Mesenchymal stem cell (in vitro differentiated cells and primary cell): ENCODE results near the gene MIEN1.

Experiments used
- DNase-seq: peaks from one replicate; pipeline ENCODE4 v3.0.0-alpha.2; 2013
- H2AFZ ChIP-seq: one replicate; pipeline ENCODE4 v1.6.1; 2013; ENCODE audit warnings: low read depth, mild to moderate bottlenecking, control low read depth, inconsistent platforms, low read length, moderate library complexity
- H2AK5ac ChIP-seq: 2 replicates; pipeline ENCODE4 v1.6.1; 2013; ENCODE audit warnings: low read length, moderate library complexity, mild to moderate bottlenecking, inconsistent platforms; ENCODE audit not compliant: severe bottlenecking
- H2BK120ac ChIP-seq: one replicate; pipeline ENCODE4 v1.6.1; 2013; ENCODE audit warnings: low read depth, mild to moderate bottlenecking, inconsistent platforms, low read length, moderate library complexity
- H2BK12ac ChIP-seq, 2 experiments: one replicate each; pipeline ENCODE4 v1.6.1; 2013; ENCODE audit warnings: inconsistent platforms in 2 of 2, low read length in 2 of 2, mild to moderate bottlenecking in 2 of 2, moderate library complexity in 2 of 2, control low read depth in 1 of 2
- H2BK15ac ChIP-seq: one replicate; pipeline ENCODE4 v1.6.1; 2013; ENCODE audit warnings: mild to moderate bottlenecking, low read depth, inconsistent platforms; ENCODE audit not compliant: poor library complexity, severe bottlenecking
- H2BK5ac ChIP-seq: 2 replicates; pipeline ENCODE4 v1.6.1; 2013; ENCODE audit warnings: low read depth, mild to moderate bottlenecking, low read length, control low read depth, inconsistent platforms; ENCODE audit not compliant: poor library complexity, severe bottlenecking
- H3K14ac ChIP-seq, 2 experiments: one replicate each; pipeline ENCODE4 v1.6.1; 2013; ENCODE audit warnings: inconsistent platforms in 2 of 2, low read length in 2 of 2, control low read depth in 1 of 2, mild to moderate bottlenecking in 1 of 2, moderate library complexity in 1 of 2
- H3K18ac ChIP-seq, 2 experiments: one replicate each; pipeline ENCODE4 v1.6.1; 2013; ENCODE audit warnings: inconsistent platforms in 2 of 2, low read length in 2 of 2, control low read depth in 1 of 2, low read depth in 1 of 2, mild to moderate bottlenecking in 1 of 2
- H3K23ac ChIP-seq, 2 experiments: one replicate each; pipeline ENCODE4 v1.6.1; 2013; ENCODE audit warnings: inconsistent platforms in 2 of 2, low read length in 2 of 2, mild to moderate bottlenecking in 2 of 2, moderate library complexity in 2 of 2, control low read depth in 1 of 2
- H3K27ac ChIP-seq: 2 replicates; pipeline ENCODE4 v1.5.1; 2013; ENCODE audit warnings: mild to moderate bottlenecking, moderate library complexity, low read length, control low read depth, inconsistent platforms; ENCODE audit not compliant: poor library complexity, severe bottlenecking
- H3K27me3 ChIP-seq, 2 experiments: 2 replicates each; pipeline versions ENCODE4 v1.6.1 to v1.7.0; 2013; ENCODE audit warnings: low read length in 2 of 2, mild to moderate bottlenecking in 2 of 2, moderate library complexity in 2 of 2, control low read depth in 1 of 2, inconsistent platforms in 1 of 2; ENCODE audit not compliant: control insufficient read depth in 1 of 2, insufficient read depth in 1 of 2
- H3K36me3 ChIP-seq, 2 experiments: 2 replicates each; pipeline versions ENCODE4 v1.6.1 to v1.7.0; 2013; ENCODE audit warnings: low read length in 2 of 2, control low read depth in 1 of 2, inconsistent platforms in 1 of 2, low read depth in 1 of 2, mild to moderate bottlenecking in 1 of 2; ENCODE audit not compliant: insufficient read depth in 2 of 2, control insufficient read depth in 1 of 2
- H3K4ac ChIP-seq, 2 experiments: one replicate each; pipeline ENCODE4 v1.6.1; 2013; ENCODE audit warnings: inconsistent platforms in 2 of 2, low read length in 2 of 2, mild to moderate bottlenecking in 2 of 2, moderate library complexity in 2 of 2, control low read depth in 1 of 2, low read depth in 1 of 2
- H3K4me1 ChIP-seq: 2 replicates; pipeline ENCODE4 v1.6.1; 2013; ENCODE audit warnings: low read depth, low read length, control low read depth; ENCODE audit not compliant: control insufficient read depth, insufficient read depth
- H3K4me2 ChIP-seq: 2 replicates; pipeline ENCODE4 v1.6.1; 2013; ENCODE audit warnings: low read length, mild to moderate bottlenecking, inconsistent platforms; ENCODE audit not compliant: poor library complexity, severe bottlenecking
- H3K4me3 ChIP-seq, 2 experiments: 2 replicates each; pipeline versions ENCODE4 v1.5.1 to v1.7.0; 2013; ENCODE audit warnings: low read length in 2 of 2, mild to moderate bottlenecking in 2 of 2, control low read depth in 1 of 2, low read depth in 1 of 2; ENCODE audit not compliant: insufficient read depth in 1 of 2
- H3K79me1 ChIP-seq: replicated peaks from 2 replicates; pipeline ENCODE4 v1.6.1; 2013; ENCODE audit warnings: mild to moderate bottlenecking, control low read depth, low read length, inconsistent platforms; ENCODE audit not compliant: poor library complexity, severe bottlenecking
- H3K9ac ChIP-seq: 2 replicates; pipeline ENCODE4 v1.7.0; 2013; ENCODE audit warnings: mild to moderate bottlenecking, low read length, moderate library complexity
- H3K9me3 ChIP-seq: 2 replicates; pipeline ENCODE4 v1.7.0; 2013; ENCODE audit warnings: mild to moderate bottlenecking, low read length; ENCODE audit not compliant: control insufficient read depth
- H4K8ac ChIP-seq: one replicate; pipeline ENCODE4 v1.6.1; 2013; ENCODE audit warnings: inconsistent platforms, mild to moderate bottlenecking, low read length, moderate library complexity
- H4K91ac ChIP-seq: one replicate; pipeline ENCODE4 v1.6.1; 2013; ENCODE audit warnings: mild to moderate bottlenecking, low read length, inconsistent platforms
- WGBS: methylation state at CpG from one replicate; pipeline ENCODE4 v1.1.7; 2013; ENCODE audit warnings: mixed read lengths; 5-methylcytosine and 5-hydroxymethylcytosine counted together

Gene MIEN1

DNA sequence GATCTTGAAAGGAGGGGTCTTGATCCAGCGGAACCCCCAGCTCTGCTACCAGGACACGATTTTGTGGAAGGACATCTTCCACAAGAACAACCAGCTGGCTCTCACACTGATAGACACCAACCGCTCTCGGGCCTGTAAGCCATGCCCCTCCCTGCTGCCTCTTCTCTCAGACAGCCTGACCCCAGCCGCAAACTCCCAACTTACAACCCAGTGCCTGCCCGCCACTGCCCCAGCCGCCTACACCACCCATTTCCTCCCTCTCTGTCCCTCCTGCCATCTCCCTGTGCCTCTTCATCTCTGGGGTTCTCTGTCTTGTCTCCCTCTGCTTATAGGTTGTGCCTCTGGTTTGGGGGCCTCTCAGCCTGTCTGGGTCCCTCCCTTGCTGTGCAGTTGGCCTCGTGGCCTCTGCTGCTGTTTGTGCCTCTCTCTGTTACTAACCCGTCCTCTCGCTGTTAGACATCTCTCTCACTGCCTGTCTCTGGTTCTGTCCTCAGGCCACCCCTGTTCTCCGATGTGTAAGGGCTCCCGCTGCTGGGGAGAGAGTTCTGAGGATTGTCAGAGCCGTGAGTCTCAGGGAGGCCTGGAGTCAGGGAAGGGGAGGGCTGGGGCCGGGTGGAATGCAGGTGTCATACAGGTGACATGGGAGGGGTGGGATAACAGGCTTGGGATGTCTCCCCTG lies 20.9 kb downstream of the MIEN1 start:
- Histone ChIP-seq H3K4me3 (no peak overlapping the region), H3K9me3 (no peaks in the 10 kb centered on the region), H2BK12ac (no peak overlapping the region), H3K36me3 (peaks cover 55 to 85% of the 10 kb centered on the region in 2 experiments), H2AFZ (no peak overlapping the region), H2BK15ac (no peak overlapping the region), H3K79me1 (peaks cover 55% of the 10 kb centered on the region), H4K8ac (no peak overlapping the region), H3K18ac (no peak overlapping the region), H3K9ac (no peak overlapping the region), H2BK5ac (no peak overlapping the region), H2BK120ac (no peak overlapping the region), H4K91ac (no peak overlapping the region), H3K27ac (no peak overlapping the region), H3K27me3 (no peaks in the 10 kb centered on the region), H3K14ac (no peak overlapping the region), H3K4me2 (no peak overlapping the region), H3K4ac (no peak overlapping the region), H3K4me1 (peaks cover 18% of the 10 kb centered on the region), H3K23ac (no peak overlapping the region), H2AK5ac (no peak overlapping the region)
- no peak for DNase-seq
- 96% methylated on average over 14 of the region's 14 CpGs for WGBS

GRCh38 chr17:39706921-39707337 lies 23.4 kb downstream of the MIEN1 start:
- no peak overlapping the region for H3K9ac ChIP-seq
- no peak overlapping the region for H3K23ac ChIP-seq
- H3K18ac ChIP-seq, result no peak overlapping the region
- H2AFZ ChIP-seq, result no peak overlapping the region
- no peak overlapping the region for H3K14ac ChIP-seq
- no peak overlapping the region for H4K8ac ChIP-seq
- no peak overlapping the region for H3K27ac ChIP-seq
- no peaks in the 10 kb centered on the region for H3K9me3 ChIP-seq
- H3K4me3 ChIP-seq, result peak overlapping the region in 1 of 2 experiments; percentile 31
- H3K4me2 ChIP-seq, result no peak overlapping the region
- H3K4ac ChIP-seq, result no peak overlapping the region
- H4K91ac ChIP-seq, result no peak overlapping the region
- peaks cover 25% of the 10 kb centered on the region for H3K4me1 ChIP-seq
- H2BK120ac ChIP-seq, result no peak overlapping the region
- H3K79me1 ChIP-seq, result peaks cover 62% of the 10 kb centered on the region
- peaks cover 42 to 82% of the 10 kb centered on the region in 2 experiments for H3K36me3 ChIP-seq
- H2AK5ac ChIP-seq, result no peak overlapping the region
- H2BK15ac ChIP-seq, result no peak overlapping the region
- H2BK5ac ChIP-seq, result no peak overlapping the region
- H3K27me3 ChIP-seq, result no peaks in the 10 kb centered on the region
- DNase-seq, result no peak
- no peak overlapping the region for H2BK12ac ChIP-seq
- 96% methylated on average over 7 of the region's 7 CpGs for WGBS

GRCh38 chr17:39706383-39706782 lies 23.9 kb downstream of the MIEN1 start:
- no peak overlapping the region for H3K9ac ChIP-seq
- no peak overlapping the region for H3K4ac ChIP-seq
- H3K27ac ChIP-seq, result no peak overlapping the region
- peaks cover 30% of the 10 kb centered on the region for H3K4me1 ChIP-seq
- no peak for DNase-seq
- H4K91ac ChIP-seq, result no peak overlapping the region
- H3K14ac ChIP-seq, result no peak overlapping the region
- H3K27me3 ChIP-seq, result no peaks in the 10 kb centered on the region
- H2BK12ac ChIP-seq, result no peak overlapping the region
- no peak overlapping the region for H2BK5ac ChIP-seq
- H3K4me2 ChIP-seq, result no peak overlapping the region
- no peak overlapping the region for H2AK5ac ChIP-seq
- H3K23ac ChIP-seq, result no peak overlapping the region
- H2BK120ac ChIP-seq, result no peak overlapping the region
- H2AFZ ChIP-seq, result no peak overlapping the region
- H3K18ac ChIP-seq, result no peak overlapping the region
- H3K4me3 ChIP-seq, result no peak overlapping the region
- no peak overlapping the region for H2BK15ac ChIP-seq
- no peak overlapping the region for H4K8ac ChIP-seq
- H3K9me3 ChIP-seq, result no peaks in the 10 kb centered on the region
- peaks cover 37 to 77% of the 10 kb centered on the region in 2 experiments for H3K36me3 ChIP-seq
- 92% methylated on average over 8 of the region's 8 CpGs for WGBS
- peaks cover 62% of the 10 kb centered on the region for H3K79me1 ChIP-seq

GRCh38 chr17:39705786-39706348 lies 24.5 kb downstream of the MIEN1 start:
- Histone ChIP-seq H2AFZ (no peak overlapping the region), H3K9ac (no peak overlapping the region), H3K14ac (no peak overlapping the region), H3K23ac (no peak overlapping the region), H3K4ac (no peak overlapping the region), H3K18ac (no peak overlapping the region), H3K27ac (no peak overlapping the region), H3K79me1 (peaks cover 67% of the 10 kb centered on the region), H3K36me3 (peaks cover 36 to 72% of the 10 kb centered on the region in 2 experiments), H3K9me3 (no peaks in the 10 kb centered on the region), H3K4me3 (no peak overlapping the region), H2AK5ac (no peak overlapping the region), H3K4me2 (no peak overlapping the region), H3K27me3 (no peaks in the 10 kb centered on the region), H2BK12ac (no peak overlapping the region), H2BK15ac (no peak overlapping the region), H3K4me1 (peaks cover 35% of the 10 kb centered on the region), H2BK120ac (no peak overlapping the region), H4K8ac (no peak overlapping the region), H2BK5ac (no peak overlapping the region), H4K91ac (no peak overlapping the region)
- no peak for DNase-seq
- WGBS, result 95% methylated on average over 12 of the region's 12 CpGs
